Skeletal muscle tissue (tissue), 4 donors: ENCODE data around the gene TNIK. TPM values are rescaled to one million over a fixed set of nuclear protein-coding genes. Genes with fewer than 3 reads are reported as not detected.

Source experiments
- H3K27ac ChIP-seq: one replicate; pipeline ENCODE4 v1.7.0; 2013; ENCODE audit warnings: mild to moderate bottlenecking, low read depth, low read length, inconsistent platforms
- H3K27me3 ChIP-seq, 3 donors: one replicate each; pipeline ENCODE4 v1.7.0; 2013; ENCODE audit warnings: low read length in 3 of 3; ENCODE audit not compliant: control insufficient read depth in 3 of 3, insufficient read depth in 3 of 3
- H3K36me3 ChIP-seq, 3 donors: one replicate each; pipeline ENCODE4 v1.7.0; 2013; ENCODE audit warnings: low read length in 3 of 3; ENCODE audit not compliant: control insufficient read depth in 3 of 3, insufficient read depth in 3 of 3
- H3K4me1 ChIP-seq, 3 donors: one replicate each; pipeline ENCODE4 v1.7.0; 2013; ENCODE audit warnings: low read length in 3 of 3, mild to moderate bottlenecking in 3 of 3; ENCODE audit not compliant: control insufficient read depth in 3 of 3, insufficient read depth in 3 of 3
- H3K4me3 ChIP-seq, 3 donors: one replicate each; pipeline ENCODE4 v1.7.0; 2013; ENCODE audit warnings: low read length in 3 of 3
- H3K9ac ChIP-seq, 3 donors: one replicate each; pipeline ENCODE4 v1.7.0; 2013; ENCODE audit warnings: low read length in 3 of 3, mild to moderate bottlenecking in 3 of 3, moderate library complexity in 2 of 3, low read depth in 1 of 3
- H3K9me3 ChIP-seq, 3 donors: one replicate each; pipeline ENCODE4 v1.7.0; 2013; ENCODE audit warnings: low read length in 3 of 3; ENCODE audit not compliant: control insufficient read depth in 3 of 3
- total RNA-seq: library from RNA; depleted of rRNA; stranded (reverse); fragments of >200 nt; gene quantifications from one replicate; pipeline ENCODE4 v1.2.3, GENCODE V29; 2014
- donor health status: Osteomylitis.

The TNIK gene
- total RNA-seq, 1 donor from 2014 or later, result 31.3 TPM

DNA sequence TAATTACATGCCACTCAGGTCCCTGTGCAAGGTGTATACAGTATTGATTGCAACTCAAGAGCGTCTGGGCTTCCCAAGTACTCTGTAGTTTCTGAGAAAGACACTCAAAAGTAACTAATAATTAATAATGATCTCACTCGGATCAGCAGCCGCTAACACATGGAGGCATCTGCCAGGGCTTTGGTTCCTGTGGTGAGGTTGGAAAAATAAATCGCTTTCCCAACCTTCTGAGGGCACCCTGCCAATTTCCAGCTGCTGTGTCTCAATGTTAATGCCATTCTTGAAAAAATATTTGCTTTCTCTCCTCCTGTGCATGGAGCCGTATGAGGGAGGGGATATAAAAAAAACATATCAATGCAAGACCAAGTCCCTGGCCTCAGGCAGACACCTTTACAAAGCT lies 317.2 kb downstream of the TNIK start:
- Histone ChIP-seq H3K9ac (no peak overlapping the region), H3K4me3 (no peak overlapping the region)

DNA sequence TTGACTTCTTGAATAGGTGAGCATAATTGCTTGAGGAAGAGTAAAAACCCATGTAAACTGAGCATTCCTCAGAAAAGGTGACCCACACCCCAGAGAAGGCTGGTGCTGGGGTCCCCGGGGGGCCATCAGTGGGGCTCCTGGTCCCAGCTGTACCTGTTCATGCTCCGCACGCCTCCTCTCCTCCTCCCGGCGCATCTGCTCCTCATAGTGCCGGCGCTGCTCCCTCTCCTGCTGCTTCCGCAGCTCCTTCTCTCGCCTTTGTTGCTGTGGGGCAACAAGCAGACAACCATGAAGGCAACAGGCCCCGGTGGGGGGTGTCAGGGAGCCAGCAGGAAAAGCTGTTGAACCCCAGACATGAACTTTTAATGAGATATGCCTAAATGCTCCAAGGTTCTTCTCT lies 320.0 kb downstream of the TNIK start:
- no peak overlapping the region for H3K9ac ChIP-seq
- H3K4me3 ChIP-seq, result no peak overlapping the region
- H3K27ac ChIP-seq, result no peak overlapping the region
- H3K9me3 ChIP-seq, result no peaks in the 10 kb centered on the region
- no peaks in the 10 kb centered on the region for H3K27me3 ChIP-seq
- H3K4me1 ChIP-seq, result peaks cover 0 to 10% (median 7%) of the 10 kb centered on the region in 3 donors
- peaks cover 14 to 24% (median 18%) of the 10 kb centered on the region in 3 donors for H3K36me3 ChIP-seq

More for the DNA sequence above, 317.2 kb downstream of the TNIK start:
- Histone ChIP-seq H3K27me3 (no peaks in the 10 kb centered on the region), H3K4me1 (peaks cover 0 to 10% (median 7%) of the 10 kb centered on the region in 3 donors), H3K27ac (peak overlapping the region; percentile 29), H3K9me3 (no peaks in the 10 kb centered on the region), H3K36me3 (peaks cover 2 to 21% (median 5%) of the 10 kb centered on the region in 3 donors)

DNA sequence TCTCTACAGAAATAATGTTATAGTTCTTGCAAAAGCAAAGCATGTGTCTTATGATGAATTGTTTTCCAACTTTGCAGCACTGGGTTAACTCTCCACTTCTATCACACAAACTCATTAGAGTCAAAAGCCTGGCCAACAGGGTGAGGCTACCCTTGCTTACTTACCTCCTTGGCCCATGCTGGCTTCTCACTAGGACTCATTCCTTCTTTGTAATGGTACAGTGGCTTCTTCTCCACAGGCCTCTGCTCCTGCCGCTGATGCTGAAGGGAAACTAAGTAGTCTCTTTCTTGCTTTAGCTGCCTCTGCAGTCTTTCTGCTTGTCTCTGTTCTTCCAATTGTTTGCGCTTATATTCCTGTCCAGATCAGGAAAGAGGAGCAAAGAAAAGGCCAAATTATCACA lies 322.2 kb downstream of the TNIK start:
- H3K27ac ChIP-seq, result no peak overlapping the region

DNA sequence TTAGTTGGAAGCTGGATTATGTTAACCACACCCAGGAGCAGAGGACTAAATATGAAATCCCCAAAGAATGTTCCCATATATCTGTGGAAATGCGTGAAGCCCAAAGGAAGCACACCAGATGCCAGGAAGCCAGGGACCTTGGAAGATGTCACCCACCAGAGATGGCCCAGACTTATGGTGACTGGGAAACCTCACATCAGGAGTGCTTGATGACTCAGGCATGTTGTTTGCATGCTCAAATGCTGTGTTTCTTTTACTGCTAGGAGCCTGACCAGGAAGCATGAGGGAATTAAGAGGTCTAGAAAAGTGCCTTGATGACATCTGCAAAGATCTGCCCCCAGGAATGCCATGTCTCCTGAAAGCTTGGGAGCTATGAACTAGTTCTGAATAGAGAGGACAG lies 324.7 kb downstream of the TNIK start:
- no peaks in the 10 kb centered on the region for H3K27me3 ChIP-seq
- H3K9ac ChIP-seq, result no peak overlapping the region
- no peak overlapping the region for H3K4me3 ChIP-seq
- no peak overlapping the region for H3K27ac ChIP-seq
- no peaks in the 10 kb centered on the region for H3K4me1 ChIP-seq
- H3K36me3 ChIP-seq, result peaks cover 14 to 23% (median 18%) of the 10 kb centered on the region in 3 donors
- H3K9me3 ChIP-seq, result no peaks in the 10 kb centered on the region

More for the DNA sequence above, 322.2 kb downstream of the TNIK start:
- Histone ChIP-seq H3K9me3 (no peaks in the 10 kb centered on the region), H3K4me3 (no peak overlapping the region), H3K4me1 (peaks cover 0 to 7% (median 4%) of the 10 kb centered on the region in 3 donors), H3K27me3 (no peaks in the 10 kb centered on the region), H3K9ac (no peak overlapping the region), H3K36me3 (peaks cover 14 to 24% (median 18%) of the 10 kb centered on the region in 3 donors)

DNA sequence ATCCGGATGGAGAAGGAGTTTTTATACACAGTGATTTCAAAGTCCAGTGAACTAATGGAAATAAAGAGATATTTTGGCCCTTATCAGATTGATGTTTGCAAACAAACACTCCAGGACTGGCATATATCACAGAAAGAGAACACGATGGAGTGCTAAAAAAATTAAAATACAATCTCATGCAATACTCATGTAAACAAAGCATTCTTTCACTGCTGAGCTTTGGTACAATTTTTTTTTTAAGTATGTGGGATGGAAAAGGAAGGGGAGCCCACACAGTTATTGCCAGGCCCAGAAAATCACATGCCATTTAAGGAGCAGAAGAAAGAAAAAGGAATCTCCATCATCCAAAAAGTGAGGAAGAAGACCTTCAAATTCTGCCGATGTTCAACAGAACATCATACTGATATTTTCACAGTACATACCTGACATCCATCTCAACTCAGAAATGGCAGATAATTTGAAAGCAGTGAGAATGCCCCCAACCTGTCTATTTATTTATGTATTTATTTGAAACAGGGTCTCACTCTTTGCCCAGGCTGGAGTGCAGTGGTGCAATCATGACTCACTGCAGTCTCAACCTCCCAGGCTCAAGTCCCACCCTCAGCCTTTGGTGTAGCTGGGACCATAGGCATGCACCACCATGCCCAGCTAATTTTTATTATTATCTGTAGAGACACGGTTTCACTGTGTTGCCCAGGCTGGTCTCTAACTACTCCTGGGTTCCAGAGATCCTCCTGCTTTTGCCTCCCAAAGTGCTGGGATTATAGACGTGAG lies 326.2 kb downstream of the TNIK start:
- Histone ChIP-seq H3K27ac (no peak overlapping the region), H3K9me3 (no peaks in the 10 kb centered on the region), H3K36me3 (peaks cover 11 to 18% (median 14%) of the 10 kb centered on the region in 3 donors), H3K4me1 (no peaks in the 10 kb centered on the region), H3K4me3 (no peak overlapping the region), H3K9ac (no peak overlapping the region), H3K27me3 (no peaks in the 10 kb centered on the region)

DNA sequence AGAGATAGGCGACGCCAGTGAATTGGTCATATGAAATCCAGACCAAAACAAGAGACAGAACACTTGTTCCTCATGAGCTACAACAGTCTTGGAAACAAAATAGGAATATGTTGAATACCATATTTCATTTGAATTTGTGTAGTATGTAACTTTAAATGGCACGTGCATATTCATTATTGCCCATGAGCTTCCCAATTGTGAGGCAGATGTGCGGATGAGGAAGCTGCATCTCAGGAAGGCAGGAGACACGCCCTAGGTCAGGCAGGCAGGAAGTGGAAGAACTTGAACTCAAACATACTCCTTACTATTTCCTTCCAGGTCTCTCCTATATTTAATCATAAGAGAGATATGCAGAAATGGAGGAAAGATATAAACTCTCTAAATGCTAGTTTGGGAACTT lies 326.9 kb downstream of the TNIK start:
- no peaks in the 10 kb centered on the region for H3K27me3 ChIP-seq
- H3K27ac ChIP-seq, result no peak overlapping the region
- H3K9me3 ChIP-seq, result no peaks in the 10 kb centered on the region
- H3K36me3 ChIP-seq, result peaks cover 12 to 16% (median 14%) of the 10 kb centered on the region in 3 donors
- no peaks in the 10 kb centered on the region for H3K4me1 ChIP-seq
- no peak overlapping the region for H3K4me3 ChIP-seq
- H3K9ac ChIP-seq, result no peak overlapping the region

DNA sequence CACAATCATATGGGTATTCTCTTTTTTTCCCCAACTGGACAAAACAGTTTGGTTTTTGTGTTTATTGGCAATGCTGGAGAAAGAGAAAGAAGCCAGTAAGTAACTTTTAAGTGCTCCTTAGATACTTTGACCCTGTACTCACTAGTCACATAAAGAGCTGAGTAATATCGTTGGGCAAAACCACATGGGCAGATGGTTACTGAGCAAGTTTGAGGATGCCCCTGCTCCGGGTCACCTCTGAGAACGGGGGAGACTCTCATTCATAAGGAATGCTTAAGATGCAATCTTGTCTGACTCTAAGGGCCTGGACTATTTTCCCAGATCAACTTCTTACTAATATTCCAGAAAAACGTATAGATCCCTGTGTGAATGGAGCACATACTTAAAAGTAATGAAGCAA lies 327.3 kb downstream of the TNIK start:
- no peaks in the 10 kb centered on the region for H3K9me3 ChIP-seq
- no peak overlapping the region for H3K4me3 ChIP-seq
- no peaks in the 10 kb centered on the region for H3K4me1 ChIP-seq
- no peak overlapping the region for H3K9ac ChIP-seq
- H3K27ac ChIP-seq, result no peak overlapping the region
- H3K27me3 ChIP-seq, result no peaks in the 10 kb centered on the region
- peaks cover 8 to 12% (median 10%) of the 10 kb centered on the region in 3 donors for H3K36me3 ChIP-seq

DNA sequence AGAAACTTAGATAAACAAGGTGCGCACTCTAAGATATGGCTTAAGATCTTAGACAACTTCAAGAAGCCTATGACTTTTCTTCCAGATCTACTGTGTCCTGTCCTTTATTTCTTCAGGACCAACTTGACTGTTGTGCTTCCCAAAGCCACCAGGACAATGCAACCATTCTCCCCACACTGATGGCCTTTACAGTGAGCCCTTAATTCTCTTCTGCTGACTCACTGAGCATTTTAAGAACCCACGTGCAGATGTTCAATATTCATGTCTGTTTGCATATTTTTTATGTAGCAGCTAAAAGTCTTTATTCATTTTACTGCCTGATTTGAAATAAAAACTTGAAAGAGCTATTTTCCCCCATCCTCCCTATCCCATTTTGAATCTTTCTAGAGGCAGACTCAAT lies 330.4 kb downstream of the TNIK start:
- H3K9ac ChIP-seq, result no peak overlapping the region
- peaks cover 3 to 10% (median 7%) of the 10 kb centered on the region in 3 donors for H3K36me3 ChIP-seq
- H3K27me3 ChIP-seq, result no peaks in the 10 kb centered on the region
- no peaks in the 10 kb centered on the region for H3K9me3 ChIP-seq
- no peaks in the 10 kb centered on the region for H3K4me1 ChIP-seq
- no peak overlapping the region for H3K27ac ChIP-seq
- H3K4me3 ChIP-seq, result no peak overlapping the region

DNA sequence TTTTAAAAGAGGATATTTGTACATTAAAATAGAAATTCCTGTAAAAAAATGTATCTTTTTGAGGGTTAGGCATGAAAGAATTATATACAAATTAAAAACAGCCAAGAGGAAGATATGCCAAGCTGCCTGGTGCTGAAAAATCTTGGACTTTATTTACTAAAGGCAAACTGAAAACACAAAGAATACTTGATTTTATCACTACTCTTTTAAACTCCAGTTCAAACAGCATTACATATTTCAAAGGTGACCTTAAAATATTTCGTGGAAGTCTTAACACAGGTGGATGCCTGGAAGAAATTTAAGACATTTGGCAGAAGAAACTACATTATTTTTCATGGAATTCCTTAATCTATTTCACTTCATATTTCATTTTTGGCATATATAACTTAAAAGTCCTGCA lies 332.6 kb downstream of the TNIK start:
- Histone ChIP-seq H3K4me3 (no peak overlapping the region), H3K27ac (no peak overlapping the region), H3K9ac (no peak overlapping the region), H3K27me3 (no peaks in the 10 kb centered on the region), H3K9me3 (no peaks in the 10 kb centered on the region), H3K36me3 (peaks cover 10 to 14% (median 14%) of the 10 kb centered on the region in 3 donors), H3K4me1 (no peaks in the 10 kb centered on the region)

DNA sequence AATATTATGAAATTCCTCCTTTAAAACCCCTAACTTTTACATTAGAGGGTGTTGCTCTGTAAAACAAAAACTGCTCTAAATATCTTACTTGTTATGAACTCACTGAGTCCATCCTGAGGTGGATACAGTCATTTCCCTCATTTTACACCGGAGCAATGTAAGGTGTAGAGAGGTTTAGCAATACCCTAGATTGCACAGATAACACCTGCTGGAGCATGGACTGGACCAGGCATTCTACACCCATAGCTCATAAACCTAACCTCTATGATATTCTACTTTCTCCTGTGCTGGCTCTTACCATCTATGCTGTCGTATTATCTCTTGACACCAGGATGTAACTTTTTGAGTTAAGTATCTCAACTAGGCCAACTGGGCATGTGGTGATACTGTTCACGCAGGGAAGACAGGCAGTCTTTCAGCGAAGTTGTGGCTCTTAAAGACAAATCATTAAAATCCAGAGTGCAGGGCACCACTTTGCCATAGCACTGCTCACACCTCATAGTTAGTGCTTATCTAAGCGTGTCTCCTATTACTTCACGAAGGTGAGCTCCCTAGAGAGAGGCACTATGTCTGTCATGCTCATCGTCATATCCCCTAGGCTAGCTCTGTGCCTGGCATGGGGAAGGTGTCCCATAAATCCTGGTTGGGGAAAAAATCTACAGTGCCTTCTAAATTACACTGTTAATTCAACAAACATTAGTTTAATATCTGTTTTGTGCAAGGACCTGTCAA lies 333.6 kb downstream of the TNIK start:
- Histone ChIP-seq H3K36me3 (peaks cover 14 to 22% (median 14%) of the 10 kb centered on the region in 3 donors), H3K27me3 (no peaks in the 10 kb centered on the region), H3K4me1 (no peaks in the 10 kb centered on the region), H3K27ac (no peak overlapping the region), H3K4me3 (no peak overlapping the region), H3K9me3 (no peaks in the 10 kb centered on the region), H3K9ac (no peak overlapping the region)
